HG03565 (cell line): Measurements from ENCODE around the gene CNTN4.

Experiments used
- ATAC-seq: cut with Tn5 transposase; IDR thresholded peaks from one replicate; pipeline ENCODE4 v1.9.1; 2021; ENCODE audit warnings: mild to moderate bottlenecking, moderate library complexity; ENCODE audit not compliant: unreplicated experiment

Gene CNTN4

GRCh38 chr3:2568929-2569328 is 470.3 kb downstream of the CNTN4 start:
- no peak for ATAC-seq

GRCh38 chr3:2577571-2577970 is 478.9 kb downstream of the CNTN4 start:
- ATAC-seq: no peak

- ATAC-seq: no peak
These were observed 479.9 kb downstream of the CNTN4 start for GRCh38 chr3:2578560-2578959.

GRCh38 chr3:2579206-2579605 is 480.5 kb downstream of the CNTN4 start:
- no peak for ATAC-seq

- no peak for ATAC-seq
These were observed 484.4 kb downstream of the CNTN4 start for GRCh38 chr3:2583046-2583445.

- no peak for ATAC-seq
These were observed 490.8 kb downstream of the CNTN4 start for GRCh38 chr3:2589336-2589969.

GRCh38 chr3:2595486-2595885 is 496.8 kb downstream of the CNTN4 start:
- ATAC-seq: no peak

- no peak for ATAC-seq
These were observed 498.9 kb downstream of the CNTN4 start for GRCh38 chr3:2597615-2598014.

- ATAC-seq: no peak
These were observed 500.8 kb downstream of the CNTN4 start for GRCh38 chr3:2599471-2599870.

- ATAC-seq: no peak
These were observed 505.1 kb downstream of the CNTN4 start for GRCh38 chr3:2603692-2604289.

- no peak for ATAC-seq
These were observed 515.9 kb downstream of the CNTN4 start for GRCh38 chr3:2614578-2614977.

- ATAC-seq: no peak
These were observed 516.4 kb downstream of the CNTN4 start for GRCh38 chr3:2615080-2615479.

GRCh38 chr3:2623436-2623835 is 524.8 kb downstream of the CNTN4 start:
- ATAC-seq: no peak

- no peak for ATAC-seq
These were observed 529.5 kb downstream of the CNTN4 start for GRCh38 chr3:2628117-2628516.

- ATAC-seq: no peak
These were observed 536.8 kb downstream of the CNTN4 start for GRCh38 chr3:2635511-2635910.

- no peak for ATAC-seq
These were observed 544.9 kb downstream of the CNTN4 start for GRCh38 chr3:2643606-2644005.

GRCh38 chr3:2645001-2645400 is 546.3 kb downstream of the CNTN4 start:
- ATAC-seq: no peak

- no peak for ATAC-seq
These were observed 552.1 kb downstream of the CNTN4 start for GRCh38 chr3:2650746-2651145.

- no peak for ATAC-seq
These were observed 553.7 kb downstream of the CNTN4 start for GRCh38 chr3:2652386-2652785.

- ATAC-seq: no peak
These were observed 555.0 kb downstream of the CNTN4 start for GRCh38 chr3:2653706-2654105.

GRCh38 chr3:2655229-2655701 is 556.6 kb downstream of the CNTN4 start:
- peak; percentile 63 for ATAC-seq

- ATAC-seq: no peak
These were observed 558.4 kb downstream of the CNTN4 start for GRCh38 chr3:2656806-2657777.
